Measurements from ENCODE around the gene LONRF2. TPM values are rescaled to one million over a fixed set of nuclear protein-coding genes. Genes with fewer than 3 reads are reported as not detected.

The LONRF2 gene
- total RNA-seq, 4 donors from 2014 or later, result 1.3 to 2.5 (median 2.0) TPM

GRCh38 chr2:100299548-100299947 lies 22.8 kb downstream of the LONRF2 start:
- 89% methylated on average over 5 of the region's 5 CpGs for WGBS
- no peak overlapping the region for H3K4me3 ChIP-seq
- H3K27ac ChIP-seq, result no peak overlapping the region
- TF ChIP-seq POLR2AphosphoS5 (IDR thresholded peaks at IDR 0.05), result no peak
- no peak for TF ChIP-seq EP300 (IDR thresholded peaks at IDR 0.05)
- no peak for TF ChIP-seq POLR2A (IDR thresholded peaks at IDR 0.05)
- TF ChIP-seq, protein P1, sequence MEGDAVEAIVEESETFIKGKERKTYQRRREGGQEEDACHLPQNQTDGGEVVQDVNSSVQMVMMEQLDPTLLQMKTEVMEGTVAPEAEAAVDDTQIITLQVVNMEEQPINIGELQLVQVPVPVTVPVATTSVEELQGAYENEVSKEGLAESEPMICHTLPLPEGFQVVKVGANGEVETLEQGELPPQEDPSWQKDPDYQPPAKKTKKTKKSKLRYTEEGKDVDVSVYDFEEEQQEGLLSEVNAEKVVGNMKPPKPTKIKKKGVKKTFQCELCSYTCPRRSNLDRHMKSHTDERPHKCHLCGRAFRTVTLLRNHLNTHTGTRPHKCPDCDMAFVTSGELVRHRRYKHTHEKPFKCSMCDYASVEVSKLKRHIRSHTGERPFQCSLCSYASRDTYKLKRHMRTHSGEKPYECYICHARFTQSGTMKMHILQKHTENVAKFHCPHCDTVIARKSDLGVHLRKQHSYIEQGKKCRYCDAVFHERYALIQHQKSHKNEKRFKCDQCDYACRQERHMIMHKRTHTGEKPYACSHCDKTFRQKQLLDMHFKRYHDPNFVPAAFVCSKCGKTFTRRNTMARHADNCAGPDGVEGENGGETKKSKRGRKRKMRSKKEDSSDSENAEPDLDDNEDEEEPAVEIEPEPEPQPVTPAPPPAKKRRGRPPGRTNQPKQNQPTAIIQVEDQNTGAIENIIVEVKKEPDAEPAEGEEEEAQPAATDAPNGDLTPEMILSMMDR (IDR thresholded peaks at IDR 0.05), result no peak
- no peaks in the 10 kb centered on the region for H3K9me3 ChIP-seq
- H3K36me3 ChIP-seq, result no peaks in the 10 kb centered on the region
- H3K27me3 ChIP-seq, result peaks cover 4% of the 10 kb centered on the region
- H3K4me1 ChIP-seq, result no peaks in the 10 kb centered on the region
- DNase-seq (ENCODE audit: low spot score in 2 of 2), result no peak

DNA sequence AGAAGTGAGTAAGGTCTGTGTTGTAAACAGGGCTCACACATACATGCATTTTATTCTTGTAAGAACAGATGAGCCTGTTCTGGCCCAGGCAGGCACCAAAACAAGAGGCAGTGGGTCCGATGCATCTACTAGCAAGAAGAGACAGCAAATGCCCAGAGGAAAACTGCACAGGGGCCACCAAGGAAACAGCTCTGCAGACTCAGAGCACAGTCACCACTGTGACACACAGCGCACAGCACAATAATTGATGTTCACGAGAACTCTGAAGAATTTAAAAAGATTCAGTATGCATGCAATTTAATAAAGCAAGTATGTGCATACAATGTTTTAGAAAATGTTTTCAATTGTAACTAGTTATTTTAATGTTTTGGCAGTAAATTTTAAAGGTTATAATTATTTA lies 24.8 kb downstream of the LONRF2 start:
- Histone ChIP-seq H3K27ac (no peak overlapping the region), H3K27me3 (peaks cover 4% of the 10 kb centered on the region), H3K4me3 (no peak overlapping the region), H3K9me3 (no peaks in the 10 kb centered on the region), H3K36me3 (no peaks in the 10 kb centered on the region), H3K4me1 (no peaks in the 10 kb centered on the region)
- no peak for DNase-seq (ENCODE audit: low spot score in 2 of 2)
- WGBS, result 83% methylated on average over 3 of the region's 3 CpGs
- TF ChIP-seq POLR2AphosphoS5 (IDR thresholded peaks at IDR 0.05) (no peak), EP300 (IDR thresholded peaks at IDR 0.05) (no peak), POLR2A (IDR thresholded peaks at IDR 0.05) (no peak)
- TF ChIP-seq, protein P1 (IDR thresholded peaks at IDR 0.05), result no peak

DNA sequence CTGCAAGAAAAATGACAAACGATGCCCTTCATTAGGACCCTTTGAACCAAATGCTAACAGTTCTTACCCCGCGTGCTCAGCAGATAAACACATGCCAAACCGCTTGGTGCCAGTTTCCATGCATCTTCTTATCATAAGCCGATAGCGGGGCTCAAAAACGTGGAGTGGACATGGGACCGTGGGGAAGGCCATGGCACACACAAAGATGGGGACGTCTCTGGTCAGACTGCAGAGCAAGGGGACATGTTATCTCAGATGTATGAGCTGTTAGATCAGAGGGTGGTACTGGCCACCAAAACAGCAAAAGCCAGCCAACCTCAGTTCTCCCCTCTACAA lies 28.2 kb downstream of the LONRF2 start:
- H3K36me3 ChIP-seq, result no peaks in the 10 kb centered on the region
- 94% methylated on average over 9 of the region's 9 CpGs for WGBS
- TF ChIP-seq POLR2AphosphoS5 (IDR thresholded peaks at IDR 0.05), result no peak
- no peak for TF ChIP-seq POLR2A (IDR thresholded peaks at IDR 0.05)
- no peak for TF ChIP-seq EP300 (IDR thresholded peaks at IDR 0.05)
- TF ChIP-seq, protein P1 (IDR thresholded peaks at IDR 0.05), result no peak
- no peak overlapping the region for H3K27ac ChIP-seq
- H3K4me3 ChIP-seq, result no peak overlapping the region
- H3K27me3 ChIP-seq, result peaks cover 4% of the 10 kb centered on the region
- no peak for DNase-seq (ENCODE audit: low spot score in 2 of 2)
- H3K4me1 ChIP-seq, result peaks cover 11% of the 10 kb centered on the region
- H3K9me3 ChIP-seq, result no peaks in the 10 kb centered on the region

DNA sequence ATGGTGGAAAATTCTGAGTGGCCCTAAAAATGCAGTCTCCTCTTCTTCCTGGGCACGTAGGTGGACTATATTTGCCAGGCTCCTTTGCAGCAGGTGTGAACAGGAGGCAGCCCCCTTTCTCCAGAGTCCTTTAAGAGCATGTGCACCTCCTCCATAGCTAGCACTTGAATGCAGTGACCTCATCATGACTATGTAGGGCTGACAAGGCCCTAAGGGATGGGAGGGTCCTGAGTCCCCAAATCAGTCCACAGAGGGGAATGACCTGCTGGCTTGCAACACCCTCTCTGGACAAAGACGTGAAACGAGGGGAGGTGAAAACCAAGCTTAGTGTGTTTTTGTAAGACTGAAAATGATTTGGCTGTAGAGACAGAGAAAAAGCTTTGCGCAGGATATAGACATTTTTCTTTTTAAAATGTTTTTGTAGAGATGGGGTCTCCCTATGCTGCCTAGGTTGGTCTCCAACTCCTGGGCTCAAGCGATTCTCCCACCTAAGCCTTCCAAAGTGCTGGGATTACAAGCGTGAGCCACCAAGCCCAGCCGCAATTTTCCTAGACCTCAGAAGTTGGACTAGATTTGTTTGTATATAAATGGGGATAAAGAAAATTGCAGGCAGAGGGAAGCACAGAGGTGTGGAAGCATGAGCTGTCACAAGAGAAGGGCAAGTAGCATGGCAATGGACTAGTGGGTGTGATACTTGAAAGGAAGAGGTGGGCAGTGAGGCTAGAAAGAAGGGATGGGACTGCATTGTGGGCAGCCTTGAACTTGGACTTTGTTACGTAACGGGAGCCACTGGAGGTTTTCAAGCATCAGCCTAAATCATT lies 28.8 kb downstream of the LONRF2 start:
- Histone ChIP-seq H3K4me3 (no peak overlapping the region), H3K9me3 (no peaks in the 10 kb centered on the region), H3K36me3 (no peaks in the 10 kb centered on the region), H3K27ac (no peak overlapping the region), H3K27me3 (peaks cover 4% of the 10 kb centered on the region), H3K4me1 (peaks cover 11% of the 10 kb centered on the region)
- WGBS, result 88% methylated on average over 9 of the region's 9 CpGs
- TF ChIP-seq POLR2A (IDR thresholded peaks at IDR 0.05), result no peak
- no peak for TF ChIP-seq POLR2AphosphoS5 (IDR thresholded peaks at IDR 0.05)
- TF ChIP-seq EP300 (IDR thresholded peaks at IDR 0.05), result no peak
- TF ChIP-seq, protein P1 (IDR thresholded peaks at IDR 0.05), result no peak
- no peak for DNase-seq (ENCODE audit: low spot score in 2 of 2)

GRCh38 chr2:100292022-100292580 lies 30.2 kb downstream of the LONRF2 start:
- TF ChIP-seq, protein P1 (IDR thresholded peaks at IDR 0.05), result no peak
- TF ChIP-seq POLR2A (IDR thresholded peaks at IDR 0.05), result no peak
- TF ChIP-seq EP300 (IDR thresholded peaks at IDR 0.05), result no peak
- Histone ChIP-seq H3K27ac (peak overlapping the region; percentile 54), H3K27me3 (peaks cover 4% of the 10 kb centered on the region), H3K4me1 (peaks cover 11% of the 10 kb centered on the region), H3K4me3 (no peak overlapping the region), H3K9me3 (no peaks in the 10 kb centered on the region), H3K36me3 (no peaks in the 10 kb centered on the region)
- WGBS, result 37% methylated on average over 4 of the region's 4 CpGs
- DNase-seq (ENCODE audit: low spot score in 2 of 2), result no peak
